Right lobe of liver (tissue), 6 donors: ENCODE results near the gene PVALB. TPM values are rescaled to one million over a fixed set of nuclear protein-coding genes. Genes with fewer than 3 reads are reported as not detected.
A peak's percentile ranks its signal among the peaks of the same experiment; 100 is the strongest.

ENCODE experiments used
- ATAC-seq, 4 donors: fragments of 200-7000 bp; cut with Tn5 transposase; one replicate each; pipeline ENCODE4 v1.9.1; 2020; ENCODE audit warnings: mild to moderate bottlenecking in 4 of 4, moderate library complexity in 4 of 4
- DNase-seq, 3 donors: peaks; one replicate each; pipeline ENCODE4 v3.0.0-alpha.2; 2020
- H3K27ac ChIP-seq, 3 donors: fragments of 200-600 bp; one replicate each; pipeline ENCODE4 v1.8.0; 2022
- H3K27me3 ChIP-seq, 2 donors: fragments of 200-600 bp; one replicate each; pipeline ENCODE4 v1.8.0; 2022
- H3K36me3 ChIP-seq, 4 donors: fragments of 200-600 bp; sonication (generic) in 1 of 4; one replicate each; pipeline versions ENCODE4 v1.5.1 to v1.8.0; 2017 to 2022; ENCODE audit warnings: control low read depth in 1 of 4
- H3K4me1 ChIP-seq, 4 donors: fragments of 200-600 bp; sonication (generic) in 1 of 4; one replicate each; pipeline versions ENCODE4 v1.5.1 to v1.8.0; 2017 to 2022; ENCODE audit warnings: control low read depth in 1 of 4
- H3K4me3 ChIP-seq, 3 donors: fragments of 200-600 bp; one replicate each; pipeline ENCODE4 v1.8.0; 2022
- H3K9me3 ChIP-seq, 4 donors: fragments of 200-600 bp; sonication (generic) in 1 of 4; one replicate each; pipeline versions ENCODE4 v1.5.1 to v1.8.0; 2017 to 2022; ENCODE audit warnings: control low read depth in 1 of 4
- POLR2A ChIP-seq: fragments of 450-650 bp; IDR thresholded peaks from one replicate; pipeline ENCODE4 v1.6.1; 2017; ENCODE audit warnings: antibody characterized with exemption, mild to moderate bottlenecking
- WGBS: methylation state at CpG from one replicate; pipeline ENCODE4 v1.1.6; 2018; ENCODE audit warnings: low coverage, low lambda C conversion rate; ENCODE audit not compliant: insufficient coverage; ENCODE audit errors: missing lambda C conversion rate; 5-methylcytosine and 5-hydroxymethylcytosine counted together
- intact Hi-C, 2 donors: fragments of 100-400 bp; cut with DNase I; formaldehyde crosslinking; loops; one replicate each; pipeline versions ENCODE4 v1.11.2 to v1.14.1; 2022
- total RNA-seq, 6 experiments: library from RNA; depleted of rRNA in 2 of 6; stranded (reverse); fragments of >200 nt in 2 of 6; fragmentation: NEBNext Ultra II Directional in 3 of 6; extraction: Animal tissue kit (Norgen Biotek cat#: 25700) in 3 of 6; gene quantifications; one replicate each; pipeline versions ENCODE4 v1.1.0 to v1.2.4, GENCODE V29; 2016 to 2023
- TF ChIP-seq, protein P1 (sequence below), 4 donors: fragments of 200-600 bp in 3 of 4; fragments of 450-650 bp in 1 of 4; IDR thresholded peaks; one replicate each; pipeline versions ENCODE4 v1.5.1 to v1.8.0; 2016 to 2022; ENCODE audit warnings: antibody characterized with exemption in 4 of 4, mild to moderate bottlenecking in 2 of 4
- donor health status: DM: no; HTN: yes; CAD: no.
- donor health status: DM: no; HTN: no; CAD: no.
- donor health status: DM: no; HTN: no; CAD: no.
- donor health status: DM: no; HTN: yes; CAD: no.
- donor health status: DM: no; HTN: yes; CAD: no.

The PVALB gene
- total RNA-seq, 6 experiments from 2014 or later = 0.59 to 1.7 (median 1.4) TPM; not detected in 2

DNA sequence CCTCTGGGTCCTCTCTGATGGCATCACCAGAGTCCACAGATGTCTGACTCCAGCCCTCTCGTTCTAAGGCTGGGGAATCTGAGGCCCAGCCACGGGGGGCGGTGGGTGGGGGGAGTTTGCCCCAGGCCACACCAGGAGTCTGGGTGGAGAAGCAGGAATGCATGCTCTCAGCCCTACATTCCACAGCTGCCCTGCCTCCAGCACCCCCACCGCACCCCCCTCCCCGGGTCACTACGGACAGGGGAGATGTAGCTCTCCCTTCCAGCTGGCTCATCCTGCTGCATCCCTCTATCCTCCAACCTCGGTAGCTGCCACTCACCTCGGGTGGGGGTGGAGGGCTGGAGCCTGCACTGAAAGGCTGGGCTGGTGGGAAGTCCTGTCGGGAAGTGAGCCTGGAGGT lies 2.3 kb upstream of the PVALB start:
- Histone ChIP-seq H3K4me3 (no peak overlapping the region), H3K27me3 (peaks cover 0 to 11% of the 10 kb centered on the region in 2 donors), H3K4me1 (peaks cover 0 to 7% (median 0%) of the 10 kb centered on the region in 4 donors), H3K9me3 (no peaks in the 10 kb centered on the region), H3K27ac (no peak overlapping the region), H3K36me3 (no peaks in the 10 kb centered on the region)
- no peak for TF ChIP-seq POLR2A
- TF ChIP-seq, protein P1, sequence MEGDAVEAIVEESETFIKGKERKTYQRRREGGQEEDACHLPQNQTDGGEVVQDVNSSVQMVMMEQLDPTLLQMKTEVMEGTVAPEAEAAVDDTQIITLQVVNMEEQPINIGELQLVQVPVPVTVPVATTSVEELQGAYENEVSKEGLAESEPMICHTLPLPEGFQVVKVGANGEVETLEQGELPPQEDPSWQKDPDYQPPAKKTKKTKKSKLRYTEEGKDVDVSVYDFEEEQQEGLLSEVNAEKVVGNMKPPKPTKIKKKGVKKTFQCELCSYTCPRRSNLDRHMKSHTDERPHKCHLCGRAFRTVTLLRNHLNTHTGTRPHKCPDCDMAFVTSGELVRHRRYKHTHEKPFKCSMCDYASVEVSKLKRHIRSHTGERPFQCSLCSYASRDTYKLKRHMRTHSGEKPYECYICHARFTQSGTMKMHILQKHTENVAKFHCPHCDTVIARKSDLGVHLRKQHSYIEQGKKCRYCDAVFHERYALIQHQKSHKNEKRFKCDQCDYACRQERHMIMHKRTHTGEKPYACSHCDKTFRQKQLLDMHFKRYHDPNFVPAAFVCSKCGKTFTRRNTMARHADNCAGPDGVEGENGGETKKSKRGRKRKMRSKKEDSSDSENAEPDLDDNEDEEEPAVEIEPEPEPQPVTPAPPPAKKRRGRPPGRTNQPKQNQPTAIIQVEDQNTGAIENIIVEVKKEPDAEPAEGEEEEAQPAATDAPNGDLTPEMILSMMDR (IDR thresholded peaks at IDR 0.05) = no peak
- ATAC-seq (no peak), DNase-seq (no peak)
- 36% methylated on average over 4 of the region's 9 CpGs for WGBS
- intact Hi-C loops = no loop called here

DNA sequence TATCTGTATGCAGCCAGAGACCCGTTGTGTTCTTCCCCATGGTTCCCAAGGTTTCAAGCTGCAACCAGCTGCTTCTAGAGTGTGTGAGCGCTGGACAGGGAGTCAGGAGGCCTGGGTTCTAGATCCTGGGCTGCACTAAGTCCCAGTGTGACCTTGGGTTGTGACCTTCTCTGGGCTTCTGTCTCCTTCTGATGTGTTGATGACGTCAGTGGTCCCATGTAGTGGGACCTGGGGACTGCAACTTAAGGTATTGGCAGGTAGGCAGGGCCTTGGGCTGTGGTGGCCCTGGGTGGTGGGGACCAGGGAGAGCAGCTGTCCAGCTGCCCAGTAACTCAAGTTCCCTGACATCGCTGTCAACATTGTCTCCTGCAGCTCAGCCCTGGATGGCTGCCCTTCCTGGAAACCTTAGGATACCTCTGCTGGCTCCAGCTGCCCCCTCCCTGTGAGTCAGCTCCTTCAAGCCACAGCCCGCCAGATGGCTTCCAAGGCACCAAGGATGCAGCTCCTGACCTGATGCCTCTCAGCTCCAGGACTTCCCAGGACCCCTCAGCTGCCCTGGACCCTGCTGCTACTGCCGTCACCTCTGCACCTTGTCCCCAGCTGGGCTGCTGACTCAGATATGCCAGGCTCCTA lies 1.3 kb upstream of the PVALB start:
- Histone ChIP-seq H3K27ac (no peak overlapping the region), H3K4me3 (no peak overlapping the region), H3K36me3 (no peaks in the 10 kb centered on the region), H3K9me3 (no peaks in the 10 kb centered on the region), H3K4me1 (peaks cover 0 to 7% (median 0%) of the 10 kb centered on the region in 4 donors), H3K27me3 (peaks cover 0 to 11% of the 10 kb centered on the region in 2 donors)
- DNase-seq = no peak
- intact Hi-C loops = no loop called here
- TF ChIP-seq, protein P1 (IDR thresholded peaks at IDR 0.05) = no peak
- no peak for TF ChIP-seq POLR2A
- 80% methylated on average over 2 of the region's 6 CpGs for WGBS
- no peak for ATAC-seq

DNA sequence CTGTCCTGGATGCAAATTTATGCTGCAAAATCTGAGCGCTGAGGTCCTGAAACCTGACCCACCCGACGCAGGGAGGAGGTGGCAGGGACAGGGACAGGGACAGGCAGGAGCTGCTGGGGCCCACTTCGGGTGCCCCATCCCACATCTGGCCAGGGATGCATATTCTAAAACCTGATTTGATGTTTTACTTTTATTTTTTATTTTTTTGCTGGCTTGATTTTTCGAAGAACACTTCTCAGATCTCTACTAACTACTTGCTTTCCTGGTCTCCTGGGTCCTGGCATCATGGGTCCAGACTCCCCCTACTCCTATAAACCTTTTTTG lies 652 bp upstream of the PVALB start:
- H3K27ac ChIP-seq = no peak overlapping the region
- DNase-seq = no peak
- WGBS = 40% methylated on average over 2 of the region's 5 CpGs
- TF ChIP-seq, protein P1 (IDR thresholded peaks at IDR 0.05) = no peak
- intact Hi-C loops = no loop called here
- peaks cover 0 to 7% (median 0%) of the 10 kb centered on the region in 4 donors for H3K4me1 ChIP-seq
- ATAC-seq = no peak
- H3K9me3 ChIP-seq = no peaks in the 10 kb centered on the region
- H3K4me3 ChIP-seq = no peak overlapping the region
- H3K36me3 ChIP-seq = no peaks in the 10 kb centered on the region
- H3K27me3 ChIP-seq = peaks cover 0 to 11% of the 10 kb centered on the region in 2 donors

DNA sequence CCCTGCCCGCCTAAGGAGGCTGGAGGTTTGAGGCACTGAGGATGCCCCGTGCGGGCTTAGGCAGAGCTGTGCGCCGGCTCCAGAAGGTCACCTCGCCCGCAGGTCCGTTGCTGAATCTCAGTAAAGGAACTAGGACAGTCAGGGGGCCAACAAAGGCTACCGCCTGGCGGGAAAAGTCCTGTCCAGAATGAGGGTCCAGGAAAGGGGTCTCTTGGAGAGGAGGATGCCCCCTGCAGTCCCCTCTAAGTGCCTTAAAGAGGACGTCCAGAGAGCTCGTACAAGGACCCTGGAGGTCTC lies 548 bp downstream of the PVALB start:
- peaks cover 0 to 7% (median 0%) of the 10 kb centered on the region in 4 donors for H3K4me1 ChIP-seq
- H3K36me3 ChIP-seq = no peaks in the 10 kb centered on the region
- no peaks in the 10 kb centered on the region for H3K9me3 ChIP-seq
- peaks cover 0 to 11% of the 10 kb centered on the region in 2 donors for H3K27me3 ChIP-seq
- WGBS = no CpG with 5 or more reads among the region's 12 CpGs
- no peak overlapping the region for H3K27ac ChIP-seq
- peak overlapping the region in 1 of 3 donors; percentile 19 for H3K4me3 ChIP-seq
- intact Hi-C loops = no loop called here
- DNase-seq (no peak), ATAC-seq (peak in 2 of 4 donors; percentile 7 to 25)
- no peak for TF ChIP-seq POLR2A
- TF ChIP-seq, protein P1 (IDR thresholded peaks at IDR 0.05) = no peak
